Fibroblast of lung (primary cell): ENCODE measurements around the gene PALB2.

Experiments used
- EZH2 ChIP-seq: IDR thresholded peaks from 2 replicates; pipeline ENCODE4 v1.5.1; 2012; ENCODE audit warnings: low read length, control low read depth, mild to moderate bottlenecking; ENCODE audit errors: missing control alignments
- TF ChIP-seq, protein P1 (sequence below), 2 donors: IDR thresholded peaks in 1 of 2; conservative IDR thresholded peaks in 1 of 2; 1 replicate in 1 of 2; 2 replicates in 1 of 2; pipeline ENCODE4 v1.5.1; 2011 to 2012; ENCODE audit warnings: low read length in 2 of 2, control low read depth in 1 of 2, inconsistent platforms in 1 of 2, low read depth in 1 of 2, mild to moderate bottlenecking in 1 of 2

DNA sequence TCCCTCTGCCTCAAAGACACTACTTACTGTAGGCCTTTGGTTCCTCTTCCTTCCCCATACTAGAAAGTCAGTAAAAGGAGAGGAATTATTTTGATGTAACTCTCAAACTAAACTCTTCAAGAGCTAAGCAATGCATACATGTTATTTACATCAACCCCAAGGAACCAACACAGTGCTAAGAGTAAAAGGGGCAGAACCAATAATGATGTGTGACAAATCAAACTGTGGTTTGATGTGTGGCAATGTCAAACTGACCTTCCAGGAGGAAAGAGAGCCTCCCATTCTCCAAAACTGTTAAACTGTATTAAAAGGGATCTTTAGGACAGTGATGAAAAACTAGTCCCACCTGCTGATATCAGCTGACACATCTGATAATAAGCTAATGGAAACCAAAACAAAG lies 60.7 kb downstream of the PALB2 start:
- TF ChIP-seq, protein P1, sequence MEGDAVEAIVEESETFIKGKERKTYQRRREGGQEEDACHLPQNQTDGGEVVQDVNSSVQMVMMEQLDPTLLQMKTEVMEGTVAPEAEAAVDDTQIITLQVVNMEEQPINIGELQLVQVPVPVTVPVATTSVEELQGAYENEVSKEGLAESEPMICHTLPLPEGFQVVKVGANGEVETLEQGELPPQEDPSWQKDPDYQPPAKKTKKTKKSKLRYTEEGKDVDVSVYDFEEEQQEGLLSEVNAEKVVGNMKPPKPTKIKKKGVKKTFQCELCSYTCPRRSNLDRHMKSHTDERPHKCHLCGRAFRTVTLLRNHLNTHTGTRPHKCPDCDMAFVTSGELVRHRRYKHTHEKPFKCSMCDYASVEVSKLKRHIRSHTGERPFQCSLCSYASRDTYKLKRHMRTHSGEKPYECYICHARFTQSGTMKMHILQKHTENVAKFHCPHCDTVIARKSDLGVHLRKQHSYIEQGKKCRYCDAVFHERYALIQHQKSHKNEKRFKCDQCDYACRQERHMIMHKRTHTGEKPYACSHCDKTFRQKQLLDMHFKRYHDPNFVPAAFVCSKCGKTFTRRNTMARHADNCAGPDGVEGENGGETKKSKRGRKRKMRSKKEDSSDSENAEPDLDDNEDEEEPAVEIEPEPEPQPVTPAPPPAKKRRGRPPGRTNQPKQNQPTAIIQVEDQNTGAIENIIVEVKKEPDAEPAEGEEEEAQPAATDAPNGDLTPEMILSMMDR (conservative IDR thresholded peaks at IDR 0.05 in 1 of 2, IDR thresholded peaks at IDR 0.05 in 1 of 2; ENCODE audit: low read depth in 1 of 2, low read length in 2 of 2) = no peak
- no peak for TF ChIP-seq EZH2
